ENCODE measurements around the gene SCN5A.
"Not testable (repeated sequence)": the region's sequence is repeated elsewhere in the genome, so short reads cannot be mapped to it uniquely, and the experiment has no call there.

SCN5A gene

DNA sequence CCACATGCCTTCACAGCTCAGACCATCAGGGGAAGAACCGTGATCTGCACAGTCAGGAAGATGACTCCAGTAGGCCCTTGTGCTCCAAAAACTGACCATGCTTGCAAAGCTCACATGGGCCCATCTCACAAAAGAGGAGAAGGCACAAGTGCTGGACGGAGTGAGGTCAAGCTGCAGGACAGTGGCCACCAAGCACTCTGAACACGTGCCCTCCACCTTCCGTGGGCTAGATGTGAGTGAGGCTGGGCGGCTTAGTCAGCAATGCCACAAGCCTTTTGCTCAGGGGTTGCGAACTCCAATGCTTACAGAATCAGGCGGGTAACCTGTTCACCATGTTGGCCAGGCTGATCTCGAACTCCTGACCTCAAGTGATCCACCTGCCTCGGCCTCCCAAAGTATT is 70.9 kb downstream of the SCN5A start:
- DNase-seq (ENCODE audit: low read depth) = no peak

DNA sequence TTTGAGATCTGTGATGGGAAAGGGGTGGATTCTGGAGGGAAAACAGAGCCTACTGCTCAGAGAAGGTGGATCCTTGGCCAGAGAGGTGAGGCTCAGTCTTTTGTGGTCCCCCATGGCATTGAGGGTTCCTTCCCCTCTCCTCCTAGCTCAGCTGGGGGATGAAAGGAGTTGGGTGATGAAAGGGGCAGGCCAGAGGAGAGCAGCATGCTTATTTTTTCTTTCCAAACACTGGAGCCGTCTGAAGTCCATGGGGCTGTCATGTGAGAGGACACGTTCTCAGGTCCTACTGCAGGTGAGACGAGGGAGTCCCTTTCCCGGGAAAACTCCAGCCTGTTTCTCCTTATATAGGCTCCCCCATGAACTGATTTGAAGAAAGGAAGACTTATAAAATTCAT is 71.4 kb downstream of the SCN5A start:
- DNase-seq (ENCODE audit: low read depth) = no peak

DNA sequence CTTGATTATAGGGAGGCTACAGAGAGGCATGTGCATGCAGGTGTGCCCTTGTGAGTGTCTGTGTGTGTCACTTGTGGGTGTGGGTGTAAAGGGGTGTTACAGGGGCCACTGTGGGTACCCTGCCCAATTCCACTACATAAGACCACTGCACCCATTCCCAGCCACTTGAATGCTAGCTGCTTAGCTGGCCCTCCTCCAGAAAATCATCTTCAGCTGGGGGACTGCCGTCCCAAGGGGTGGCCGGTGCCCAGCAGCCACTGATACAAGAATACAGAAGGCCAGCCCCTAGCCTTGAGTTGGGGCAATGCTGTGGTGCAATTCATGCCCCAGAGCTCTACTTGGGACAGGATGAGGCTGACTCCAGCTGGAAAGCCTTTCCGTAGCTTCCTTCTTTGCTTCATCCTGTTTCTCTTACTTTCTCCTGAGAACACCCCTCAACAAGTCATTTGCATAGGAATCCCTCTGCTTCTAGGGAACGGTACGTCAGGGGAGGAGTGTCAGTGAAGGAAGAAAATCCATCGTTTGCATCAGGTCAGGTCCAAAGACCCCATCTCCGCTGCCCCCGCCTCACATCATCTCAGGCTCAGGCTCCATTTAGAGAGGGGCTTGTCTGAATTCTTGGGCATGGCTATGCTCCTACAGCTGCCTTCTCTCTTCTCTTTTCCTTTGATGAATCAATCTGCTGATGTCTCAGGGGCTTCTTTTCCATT is 72.0 kb downstream of the SCN5A start:
- DNase-seq (ENCODE audit: low read depth) = no peak

DNA sequence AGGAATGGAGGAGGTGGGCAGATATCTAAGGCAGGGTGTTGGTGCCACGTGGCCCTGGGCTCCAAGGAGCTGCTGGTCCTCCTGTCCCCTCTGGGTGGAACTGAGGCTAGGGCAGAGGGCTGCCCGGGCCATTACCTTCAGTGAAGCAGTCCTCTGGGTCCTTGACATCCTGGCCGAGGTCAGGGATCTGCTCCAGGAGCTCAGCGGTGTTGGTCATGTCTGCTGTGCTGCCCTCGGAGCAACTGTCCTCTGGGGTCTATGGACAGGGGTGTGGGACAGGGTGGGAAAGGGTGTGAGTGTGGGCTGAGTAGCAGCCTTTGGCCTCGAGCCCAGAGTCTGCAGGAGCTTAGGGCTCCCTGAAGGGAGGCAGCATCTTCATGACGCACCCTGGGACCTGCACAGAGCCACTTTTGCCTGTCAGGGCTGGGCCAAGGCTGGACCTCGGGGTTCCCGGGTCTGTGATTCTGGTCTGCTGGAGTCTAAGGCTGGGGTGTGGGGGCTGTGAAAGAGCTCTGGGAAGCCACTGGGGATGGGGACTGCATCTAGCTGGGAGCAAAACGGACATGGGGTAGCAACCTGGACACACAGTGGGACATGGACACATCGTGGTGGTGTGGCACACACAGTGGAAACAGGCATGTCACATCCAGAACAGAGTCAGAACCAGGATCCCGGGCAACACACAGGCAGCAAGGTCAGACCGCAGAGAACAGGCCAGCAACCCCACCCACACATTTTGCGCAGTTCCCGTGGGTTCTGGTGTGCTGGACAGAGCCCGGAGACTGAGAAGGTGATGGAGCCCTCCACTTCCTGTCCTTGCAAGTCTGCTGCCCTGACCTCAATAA is 72.7 kb downstream of the SCN5A start:
- DNase-seq (ENCODE audit: low read depth) = no peak

DNA sequence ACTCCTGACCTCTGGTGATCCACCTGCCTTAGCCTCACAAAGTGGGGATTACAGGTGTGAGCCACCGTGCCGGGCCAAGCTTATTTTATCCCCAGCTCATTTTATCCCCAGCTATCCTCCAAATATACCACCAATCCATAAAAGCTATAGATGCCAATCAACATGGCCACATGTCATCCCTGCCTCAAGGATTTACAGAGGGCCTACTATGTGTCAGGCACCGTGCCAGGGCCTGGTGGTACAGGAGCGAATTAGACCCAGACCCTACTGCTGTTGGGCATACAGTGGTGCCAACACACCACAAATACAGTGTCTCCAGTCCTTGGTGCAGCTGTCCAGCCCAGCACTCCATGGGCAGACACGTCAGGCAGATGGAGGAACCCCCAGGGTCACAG is 73.4 kb downstream of the SCN5A start:
- no peak for DNase-seq (ENCODE audit: low read depth)

DNA sequence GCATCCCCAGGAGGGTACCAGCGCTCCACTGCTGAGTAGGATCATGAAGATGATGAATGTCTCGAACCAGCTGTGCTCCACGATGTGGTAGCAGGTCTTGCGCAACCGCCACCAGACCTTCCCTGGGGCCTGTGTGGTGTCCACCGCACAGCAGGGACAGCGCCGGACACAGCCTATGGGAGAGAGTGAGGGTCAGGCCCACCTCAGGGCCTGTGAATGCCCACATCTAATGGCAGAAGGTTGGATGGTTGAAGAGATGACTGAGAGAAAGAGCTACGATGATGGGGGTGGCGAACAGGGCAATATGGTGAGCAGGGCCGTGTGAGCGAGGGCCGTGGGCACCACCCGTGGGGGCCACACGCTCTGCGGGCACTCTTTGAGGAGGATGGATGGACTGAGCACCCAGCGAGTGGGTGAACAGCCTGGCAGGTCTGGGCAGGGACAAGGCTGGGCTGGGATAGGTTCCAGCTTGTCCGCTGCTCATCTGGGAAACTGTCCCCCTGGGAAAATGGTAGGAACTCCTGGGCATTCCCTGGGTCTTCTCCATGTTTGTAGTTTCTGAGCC is 74.1 kb downstream of the SCN5A start:
- DNase-seq (ENCODE audit: low read depth) = no peak

DNA sequence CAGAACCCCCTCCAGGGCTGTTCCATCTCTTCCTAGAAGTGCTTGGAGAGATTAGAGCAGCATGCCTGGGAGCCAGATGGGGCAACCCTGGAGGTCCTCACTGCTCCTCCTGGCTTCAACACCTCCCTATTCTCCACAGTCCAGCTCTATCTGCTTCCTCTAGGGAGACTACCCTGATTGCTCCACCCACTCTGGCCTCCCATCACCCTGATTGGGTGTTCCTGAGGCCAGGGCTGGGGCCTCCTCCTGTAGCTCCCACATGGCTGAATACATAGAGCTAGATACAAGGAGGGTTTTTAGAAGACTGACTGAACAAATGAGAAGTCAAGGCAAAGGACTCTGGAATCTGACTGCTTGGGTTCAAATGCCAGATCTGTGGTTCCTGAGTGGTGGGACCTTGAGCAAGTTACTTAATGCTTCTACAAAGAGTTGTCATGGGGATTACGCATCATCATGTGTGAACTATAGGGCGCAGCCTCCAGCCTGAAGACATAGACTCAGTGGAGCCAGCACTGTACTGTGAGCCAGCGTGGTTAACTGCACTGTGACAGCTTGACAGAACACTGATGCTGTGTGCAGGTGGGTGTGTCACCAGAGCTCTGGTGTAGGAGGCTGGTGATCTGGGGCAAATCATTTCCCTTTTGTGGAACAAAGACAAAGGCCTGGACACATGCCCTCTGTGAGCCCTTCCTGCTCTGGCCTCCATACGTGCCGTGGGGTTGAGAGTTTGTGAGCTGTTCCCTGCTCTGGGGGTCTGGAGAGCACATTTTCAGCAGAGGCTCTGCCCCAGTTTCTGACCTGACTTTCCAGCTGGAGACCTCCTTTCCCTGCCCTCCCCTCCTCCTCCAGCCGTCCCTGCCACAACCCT is 74.8 kb downstream of the SCN5A start:
- no peak for DNase-seq (ENCODE audit: low read depth)

DNA sequence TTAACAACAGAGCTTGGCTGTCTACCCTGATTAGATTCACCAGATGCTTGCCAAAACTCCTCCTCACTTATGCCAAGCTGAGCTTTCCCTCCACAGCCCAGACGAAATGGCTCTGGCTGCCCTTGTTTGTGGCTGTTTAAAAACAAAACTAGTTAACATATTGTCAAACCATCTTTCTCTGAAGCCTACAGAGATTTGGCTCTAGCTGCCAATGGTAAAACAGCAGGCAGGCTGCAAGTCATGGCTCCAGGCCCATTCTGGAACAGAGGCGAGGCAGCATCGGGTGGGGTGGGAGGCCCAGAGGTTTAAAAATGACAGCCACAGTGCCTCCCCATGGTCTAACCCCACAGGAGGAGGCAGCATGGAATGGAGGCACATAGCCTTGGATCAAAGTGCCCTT is 75.9 kb downstream of the SCN5A start:
- DNase-seq (ENCODE audit: low read depth) = no peak

DNA sequence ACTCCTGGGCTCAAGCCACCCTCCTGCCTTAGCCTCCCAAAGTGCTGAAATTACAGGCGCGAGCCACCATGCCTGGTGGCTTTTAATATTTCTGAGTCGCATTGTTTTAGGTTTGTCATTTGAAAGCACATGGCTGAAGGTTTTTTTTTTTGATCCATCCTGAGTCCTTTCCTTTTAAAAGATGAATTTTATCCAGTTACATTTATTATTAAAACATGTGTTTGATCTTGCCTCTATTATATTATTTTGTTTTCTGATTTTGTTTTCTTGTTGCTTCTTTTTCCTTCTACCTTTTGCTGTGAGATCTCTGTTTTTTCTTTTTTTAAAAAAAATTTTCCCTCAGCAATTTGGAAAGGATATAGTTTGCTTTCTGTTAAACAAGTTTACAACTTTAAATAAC is 76.4 kb downstream of the SCN5A start:
- DNase-seq (ENCODE audit: low read depth) = no peak

DNA sequence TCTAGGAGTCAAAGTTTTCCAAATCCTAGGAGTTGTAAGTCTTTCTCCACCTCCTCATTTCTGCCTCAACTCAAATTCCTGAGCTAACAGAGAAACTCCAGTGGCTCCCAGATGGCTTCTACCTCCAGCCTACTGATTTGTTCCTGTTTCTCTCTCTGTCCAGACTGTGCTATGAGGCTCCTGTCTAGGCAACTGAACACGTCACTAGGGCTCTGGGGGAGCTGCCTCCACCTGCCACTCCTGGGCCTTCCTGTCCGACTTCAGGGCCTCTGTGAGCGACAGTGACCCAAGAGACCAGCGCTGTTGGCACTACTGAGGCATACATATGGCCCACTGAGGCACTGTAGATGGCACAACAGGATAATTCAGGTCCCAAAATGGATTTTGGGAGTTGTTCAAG is 82.0 kb downstream of the SCN5A start:
- no peak for DNase-seq (ENCODE audit: low read depth)

DNA sequence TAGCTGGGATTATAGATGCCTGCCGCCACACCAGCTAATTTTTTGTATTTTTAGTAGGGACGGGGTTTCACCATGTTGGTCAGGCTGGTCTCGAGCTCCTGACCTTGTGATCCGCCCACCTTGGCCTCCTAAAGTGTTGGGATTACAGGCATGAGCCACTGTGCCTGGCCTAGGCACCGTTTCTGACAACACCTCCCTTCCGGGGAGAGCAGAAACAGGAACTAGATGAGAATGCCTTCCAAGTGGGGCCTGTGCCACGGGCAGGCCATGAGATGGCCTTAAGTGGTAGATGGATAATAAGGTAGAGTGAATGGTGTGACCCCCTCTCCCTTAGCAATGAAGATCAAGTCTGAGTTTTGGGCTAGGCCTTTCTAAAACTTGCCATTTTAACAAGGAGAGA is 82.7 kb downstream of the SCN5A start:
- DNase-seq (ENCODE audit: low read depth) = not testable (repeated sequence)

DNA sequence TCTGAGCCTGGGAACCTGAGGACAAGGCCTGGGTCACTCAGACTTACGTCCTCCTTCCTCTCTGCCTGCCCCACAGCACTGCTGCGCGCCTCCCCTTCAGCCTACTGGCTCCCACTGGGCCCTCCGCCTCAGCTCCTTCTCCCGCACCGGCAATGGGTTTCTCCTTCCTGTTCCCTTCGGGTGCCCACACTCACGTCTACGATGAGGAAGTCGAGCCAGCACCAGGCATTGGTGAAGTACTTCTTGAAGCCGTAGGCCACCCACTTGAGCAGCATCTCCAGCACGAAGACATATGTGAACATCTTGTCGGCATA is 83.3 kb downstream of the SCN5A start:
- no peak for DNase-seq (ENCODE audit: low read depth)

DNA sequence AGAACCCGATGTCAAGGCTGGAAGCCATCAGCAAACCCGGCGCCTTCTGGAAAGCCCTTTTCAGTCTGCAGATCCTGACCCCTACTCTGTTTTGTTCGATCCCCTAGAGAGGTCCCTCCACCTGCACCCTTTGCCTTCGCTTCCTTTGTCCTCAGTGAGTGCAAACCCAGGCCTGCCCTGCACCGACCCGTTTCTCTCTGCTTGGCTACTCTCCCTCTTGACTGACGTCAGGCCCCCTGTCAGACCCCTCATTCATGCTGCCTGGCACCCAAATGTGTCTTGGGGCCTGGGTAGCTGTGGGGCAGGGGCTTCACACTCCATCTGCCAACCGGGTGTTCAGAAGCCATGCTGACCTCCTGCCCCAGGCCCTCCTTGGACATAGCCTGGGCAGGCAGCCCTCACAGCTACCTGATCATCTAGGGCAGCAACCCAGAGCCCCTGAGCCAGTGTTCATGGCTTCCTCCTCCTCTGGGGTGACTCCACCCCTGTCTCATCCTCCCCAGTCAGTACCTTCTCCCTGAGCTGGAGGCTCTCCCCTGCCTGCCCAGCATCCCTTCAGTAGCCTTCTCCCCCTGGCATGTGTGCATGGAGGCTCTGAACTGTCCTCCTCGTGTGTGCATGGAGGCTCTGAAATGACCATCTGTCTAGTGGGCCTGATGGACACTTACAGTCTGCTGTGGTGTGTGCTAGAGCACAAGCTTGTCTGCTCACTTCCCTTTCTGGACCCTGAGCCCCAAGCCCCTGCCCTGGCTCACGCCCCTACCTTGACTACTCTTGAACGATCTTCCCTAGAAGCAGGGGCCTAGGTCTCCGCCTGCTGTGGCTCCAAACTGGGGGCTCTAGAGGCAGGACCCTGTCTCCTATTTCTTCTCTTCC is 83.9 kb downstream of the SCN5A start:
- DNase-seq (ENCODE audit: low read depth) = no peak

DNA sequence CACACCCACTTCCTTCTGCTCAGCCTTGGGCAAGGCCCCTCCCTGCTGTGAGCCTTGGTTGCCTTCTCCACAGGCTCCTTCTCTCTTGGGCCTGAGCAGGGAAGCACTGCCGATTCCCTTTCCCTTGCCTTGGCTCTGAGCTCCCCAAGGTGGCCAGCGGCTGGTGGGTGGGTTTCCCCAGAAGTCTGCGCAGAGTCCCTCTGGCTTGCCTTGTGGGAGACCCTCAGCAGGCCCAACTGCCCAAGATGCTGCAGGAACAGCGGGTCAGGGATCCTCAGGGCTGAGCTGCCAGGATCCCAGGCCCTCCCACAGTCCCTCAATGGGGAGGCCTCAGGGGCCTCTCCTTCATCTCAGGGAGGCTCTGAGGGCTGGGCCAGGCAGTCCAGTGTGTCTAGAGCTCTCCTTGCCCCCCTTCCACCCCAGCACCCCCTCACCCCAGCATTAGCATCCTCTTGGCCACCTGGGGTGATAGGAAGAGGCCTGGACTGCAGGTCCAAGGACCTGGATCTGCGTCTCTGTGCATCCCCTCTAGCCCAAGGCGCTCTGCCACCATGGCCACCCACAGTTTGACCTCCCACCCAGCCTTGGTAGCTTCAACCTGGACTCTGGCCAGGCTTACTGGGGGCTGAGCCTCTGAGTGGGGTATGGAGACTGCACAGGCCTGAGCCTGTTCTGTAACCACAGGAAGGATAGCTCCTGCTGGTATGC is 84.7 kb downstream of the SCN5A start:
- no peak for DNase-seq (ENCODE audit: low read depth)

DNA sequence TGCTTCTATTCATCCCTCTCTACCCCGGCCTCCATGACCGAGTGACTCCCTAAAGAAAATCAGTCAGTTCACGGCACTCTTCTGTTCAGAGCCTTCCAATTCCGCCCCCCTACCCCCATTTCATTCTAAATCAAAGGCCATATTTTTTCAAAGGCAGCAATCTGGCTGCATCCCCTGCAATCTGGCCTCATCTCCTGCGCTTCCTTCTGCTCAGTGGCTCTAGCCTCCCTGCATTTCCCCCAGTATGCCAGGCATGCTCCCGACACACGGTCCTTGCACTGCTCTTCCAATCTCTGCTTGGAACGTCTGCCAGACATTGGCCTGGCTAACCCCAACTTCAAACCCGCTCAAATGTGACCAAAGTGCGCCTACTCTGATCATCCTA is 85.6 kb downstream of the SCN5A start:
- DNase-seq (ENCODE audit: low read depth) = no peak

DNA sequence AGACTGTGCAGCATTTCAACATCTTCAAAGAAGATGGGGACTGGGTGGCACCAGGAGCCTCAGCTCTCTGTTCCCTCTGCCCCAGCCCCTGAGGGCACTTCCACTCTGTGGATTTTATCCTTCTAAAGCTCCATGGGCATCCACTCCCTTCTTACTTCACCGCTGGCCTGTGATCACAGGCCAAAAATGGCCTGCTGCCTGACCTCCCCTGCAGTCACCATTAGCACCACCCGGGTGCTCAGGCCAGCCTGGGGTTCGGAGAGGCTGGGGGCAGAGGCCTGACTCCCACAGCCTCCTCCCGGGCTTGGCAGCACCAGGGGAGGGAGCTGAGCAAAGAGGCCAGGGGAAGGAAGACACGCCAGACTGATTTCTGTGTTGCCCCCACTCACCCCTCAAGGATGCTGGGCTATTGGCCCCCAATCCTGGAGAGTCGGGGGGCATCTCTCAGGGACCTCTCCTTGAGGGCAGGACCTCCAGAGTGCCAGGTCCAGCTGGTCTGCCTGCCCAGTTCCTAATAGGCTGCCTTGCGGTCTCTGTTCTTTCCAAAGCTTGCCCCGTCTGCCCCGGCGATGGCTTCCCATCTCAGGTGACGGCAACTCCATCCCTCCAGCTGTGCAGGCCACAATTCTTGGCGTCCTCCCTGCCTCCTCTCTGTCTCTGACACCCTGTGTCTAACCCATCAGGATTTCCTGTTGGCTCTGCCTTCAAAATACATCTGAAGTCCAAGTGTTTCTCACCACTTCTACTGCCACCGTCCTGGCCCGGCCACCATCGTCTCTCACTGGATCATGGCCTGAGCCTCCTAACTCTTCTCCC is 86.2 kb downstream of the SCN5A start:
- DNase-seq (ENCODE audit: low read depth) = no peak

DNA sequence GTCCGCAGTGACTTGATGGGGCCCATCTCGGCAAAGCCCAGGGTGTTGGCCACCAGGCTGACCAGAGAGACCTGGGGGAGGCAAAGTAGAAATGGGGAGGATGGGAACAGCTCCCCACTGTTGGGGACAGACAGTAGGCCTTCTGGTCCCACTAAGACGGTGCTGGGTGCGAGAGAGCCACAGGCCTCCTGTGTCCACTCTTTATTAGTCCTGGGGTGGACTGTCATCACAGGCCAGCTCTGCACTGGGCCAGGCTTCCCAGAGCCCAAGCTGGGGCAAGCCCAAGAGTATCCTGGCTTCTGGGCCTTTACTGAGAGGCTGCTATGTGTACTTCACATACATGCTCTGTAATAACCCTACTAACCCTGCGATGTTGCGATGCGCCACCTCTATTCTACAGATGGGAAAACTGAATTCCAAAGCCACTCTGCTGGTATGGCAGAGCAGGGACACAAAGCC is 87.0 kb downstream of the SCN5A start:
- DNase-seq (ENCODE audit: low read depth) = no peak

DNA sequence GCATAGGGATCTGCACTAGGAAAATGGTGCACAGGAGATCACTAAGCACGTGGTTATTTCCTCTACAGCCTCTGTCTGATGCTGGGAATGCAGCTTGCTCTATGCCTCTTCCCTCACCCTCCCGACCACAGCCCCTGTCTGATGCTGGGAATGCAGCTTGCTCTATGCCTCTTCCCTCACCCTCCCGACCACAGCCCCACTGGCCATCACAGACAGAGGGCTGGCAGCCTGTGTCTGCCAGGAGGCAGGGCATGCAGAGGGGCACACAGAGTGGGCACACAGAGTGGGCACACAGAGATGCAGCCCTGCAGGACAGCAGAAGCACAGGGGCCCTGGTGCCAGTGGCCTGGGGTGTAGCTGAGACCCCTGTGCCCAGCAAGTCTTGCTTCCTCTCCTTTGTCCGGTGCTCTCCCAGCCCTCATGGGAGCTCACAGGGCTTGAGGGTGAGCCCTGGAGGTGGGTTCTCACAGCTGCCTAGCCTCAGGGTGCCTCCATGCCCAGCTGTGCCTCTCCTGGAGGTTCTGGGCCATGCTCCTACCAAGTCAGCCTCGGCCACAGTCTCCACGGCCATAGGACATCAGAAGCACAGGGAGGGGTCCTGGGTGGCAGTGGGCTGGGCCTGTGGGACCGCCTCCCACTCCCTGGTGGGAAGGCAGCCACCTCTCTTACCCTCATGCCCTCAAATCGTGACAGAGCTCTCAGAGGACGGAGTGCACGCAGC is 87.6 kb downstream of the SCN5A start:
- no peak for DNase-seq (ENCODE audit: low read depth)

DNA sequence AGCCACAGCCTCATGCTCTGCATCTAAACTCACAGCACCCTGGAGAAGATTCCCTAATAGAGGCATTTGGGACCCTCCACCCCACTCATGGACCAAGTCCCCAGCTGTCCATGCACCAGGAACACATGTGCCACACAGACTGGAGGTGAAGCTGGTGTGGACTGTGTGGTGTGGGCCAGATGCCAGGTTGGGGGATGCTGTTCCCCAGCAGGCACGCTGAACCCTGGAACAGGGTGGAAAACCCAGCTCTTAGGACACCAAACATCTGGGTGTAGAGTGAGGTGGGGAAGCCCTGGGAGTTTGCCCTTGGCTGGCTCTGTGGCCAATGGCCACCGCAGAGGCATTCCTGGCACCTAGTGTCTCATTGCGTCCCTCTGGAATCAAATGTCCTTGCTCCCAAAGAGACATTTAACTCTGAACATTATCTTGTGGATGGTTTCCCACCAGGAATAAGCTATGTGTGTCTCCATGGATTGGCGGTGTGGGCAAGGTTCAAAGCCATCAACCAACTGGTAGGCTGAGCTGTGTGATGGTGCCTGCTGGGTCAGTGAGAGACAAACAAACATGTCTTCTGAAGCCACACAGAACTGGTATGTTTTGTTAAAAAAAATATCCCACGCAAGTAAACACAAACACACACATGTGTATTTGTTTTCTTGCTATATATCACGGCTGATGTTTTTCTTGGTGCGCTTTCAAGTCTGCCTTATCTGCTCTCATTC is 88.3 kb downstream of the SCN5A start:
- DNase-seq (ENCODE audit: low read depth) = no peak
